GM12874 (cell line): ENCODE measurements around the gene SMAGP.

Source experiments
- CTCF ChIP-seq: IDR thresholded peaks from 2 replicates; pipeline ENCODE4 v1.5.1; 2011; ENCODE audit warnings: low read depth, mild to moderate bottlenecking, control low read depth, low read length, moderate library complexity; ENCODE audit not compliant: insufficient read depth

SMAGP gene

GRCh38 chr12:51270067-51270950 lies at the start of gene SMAGP:
SMAGP (minus strand) TSS chr12:51270415; CDS start chr12:51269278, 1,137 bp downstream.
- peak; percentile 16; the same call in 1 of the 2 replicates for TF ChIP-seq CTCF

GRCh38 chr12:51318846-51319599 lies 48.8 kb upstream of the SMAGP start:
- no peak for TF ChIP-seq CTCF

- no peak for TF ChIP-seq CTCF
Measured at GRCh38 chr12:51311389-51311788, 41.2 kb upstream of the SMAGP start.

- TF ChIP-seq CTCF, result no peak
Measured at GRCh38 chr12:51307655-51308593, 37.7 kb upstream of the SMAGP start.

- no peak for TF ChIP-seq CTCF
Measured at GRCh38 chr12:51306507-51306906, 36.3 kb upstream of the SMAGP start.

GRCh38 chr12:51295651-51296050 lies 25.4 kb upstream of the SMAGP start:
- no peak for TF ChIP-seq CTCF

GRCh38 chr12:51293696-51294095 lies 23.5 kb upstream of the SMAGP start:
- TF ChIP-seq CTCF, result no peak
